CD14-positive monocyte (primary cell): ENCODE measurements around the gene ITSN1. TPM values are rescaled to one million over a fixed set of nuclear protein-coding genes. Genes with fewer than 3 reads are reported as not detected.

Experiments
- DNase-seq, 3 donors: peaks; one replicate each; pipeline ENCODE4 v3.0.0-alpha.2; 2011 to 2022
- H2AFZ ChIP-seq: 2 replicates; pipeline ENCODE4 v1.6.0; 2012; ENCODE audit warnings: mild to moderate bottlenecking, low read depth, low read length, inconsistent platforms; ENCODE audit not compliant: insufficient read depth, poor library complexity, severe bottlenecking
- H3K27ac ChIP-seq, 2 donors: 1 replicate in 1 of 2; 2 replicates in 1 of 2; pipeline ENCODE4 v1.5.1; 2012 to 2013; ENCODE audit warnings: low read length in 2 of 2, control low read depth in 1 of 2, inconsistent platforms in 1 of 2, low read depth in 1 of 2, mild to moderate bottlenecking in 1 of 2
- H3K27me3 ChIP-seq, 2 donors: one replicate each; pipeline versions ENCODE4 v1.6.0 to v1.6.1; 2011 to 2013; ENCODE audit warnings: low read length in 2 of 2; ENCODE audit not compliant: control insufficient read depth in 2 of 2, insufficient read depth in 2 of 2
- H3K36me3 ChIP-seq, 2 donors: replicated peaks in 1 of 2; 1 replicate in 1 of 2; 2 replicates in 1 of 2; pipeline versions ENCODE4 v1.5.1 to v1.6.1; 2012 to 2013; ENCODE audit warnings: low read length in 2 of 2, control low read depth in 1 of 2, inconsistent platforms in 1 of 2, mild to moderate bottlenecking in 1 of 2; ENCODE audit not compliant: insufficient read depth in 2 of 2, control insufficient read depth in 1 of 2
- H3K4me1 ChIP-seq, 2 donors: 1 replicate in 1 of 2; 2 replicates in 1 of 2; pipeline versions ENCODE4 v1.5.1 to v1.6.1; 2012 to 2013; ENCODE audit warnings: low read length in 2 of 2, control low read depth in 1 of 2, inconsistent platforms in 1 of 2, mild to moderate bottlenecking in 1 of 2, moderate library complexity in 1 of 2; ENCODE audit not compliant: insufficient read depth in 2 of 2, control insufficient read depth in 1 of 2
- H3K4me2 ChIP-seq: replicated peaks from 2 replicates; pipeline ENCODE3; 2012; ENCODE audit warnings: low read length, moderate library complexity, mild to moderate bottlenecking; ENCODE audit not compliant: poor library complexity, severe bottlenecking; ENCODE audit errors: extremely low read depth
- H3K4me3 ChIP-seq, 3 experiments: fragments of 200-600 bp in 1 of 3; sonication (generic) in 1 of 3; replicated peaks in 1 of 3; 1 replicate in 2 of 3; 2 replicates in 1 of 3; pipeline ENCODE4 v1.5.1; 2011 to 2013; ENCODE audit warnings: low read length in 3 of 3, mild to moderate bottlenecking in 3 of 3, control low read depth in 2 of 3, low read depth in 2 of 3, inconsistent platforms in 1 of 3, moderate library complexity in 1 of 3
- H3K79me2 ChIP-seq: 2 replicates; pipeline ENCODE4 v1.6.0; 2012; ENCODE audit warnings: mild to moderate bottlenecking, control low read depth, inconsistent platforms, low read length, moderate library complexity; ENCODE audit not compliant: insufficient read depth
- H3K9ac ChIP-seq: 2 replicates; pipeline ENCODE4 v1.6.0; 2017; ENCODE audit warnings: low read length, mild to moderate bottlenecking; ENCODE audit not compliant: insufficient read depth, poor library complexity, severe bottlenecking
- H3K9me3 ChIP-seq, 2 donors: replicated peaks in 1 of 2; 1 replicate in 1 of 2; 2 replicates in 1 of 2; pipeline versions ENCODE4 v1.5.1 to v1.6.1; 2012 to 2013; ENCODE audit warnings: low read length in 2 of 2, control low read depth in 1 of 2; ENCODE audit not compliant: control insufficient read depth in 1 of 2, insufficient read depth in 1 of 2
- H4K20me1 ChIP-seq: 2 replicates; pipeline ENCODE4 v1.6.0; 2012; ENCODE audit warnings: mild to moderate bottlenecking, low read length, control low read depth, moderate library complexity; ENCODE audit not compliant: insufficient read depth
- H3K27ac Mint-ChIP-seq, 7 donors: one replicate each; pipeline ENCODE4 v1.8.0; 2020; ENCODE audit warnings: mild to moderate bottlenecking in 7 of 7, mixed read lengths in 7 of 7, moderate library complexity in 6 of 7, inconsistent platforms in 2 of 7
- H3K27me3 Mint-ChIP-seq, 3 donors: one replicate each; pipeline ENCODE4 v1.8.0; 2021 to 2022; ENCODE audit warnings: low read depth in 3 of 3, mild to moderate bottlenecking in 3 of 3, mixed read lengths in 3 of 3, moderate library complexity in 3 of 3, inconsistent platforms in 1 of 3
- H3K36me3 Mint-ChIP-seq, 2 donors: one replicate each; pipeline ENCODE4 v1.8.0; 2020; ENCODE audit warnings: mixed read lengths in 2 of 2, inconsistent platforms in 1 of 2, mild to moderate bottlenecking in 1 of 2
- H3K4me1 Mint-ChIP-seq: one replicate; pipeline ENCODE4 v1.8.0; 2020; ENCODE audit warnings: mild to moderate bottlenecking, mixed read lengths
- H3K4me3 Mint-ChIP-seq, 2 donors: one replicate each; pipeline ENCODE4 v1.8.0; 2020; ENCODE audit warnings: mild to moderate bottlenecking in 2 of 2, mixed read lengths in 2 of 2, moderate library complexity in 1 of 2
- H3K9me3 Mint-ChIP-seq, 7 donors: one replicate each; pipeline ENCODE4 v1.8.0; 2020 to 2022; ENCODE audit warnings: mixed read lengths in 7 of 7, mild to moderate bottlenecking in 6 of 7, moderate library complexity in 6 of 7, inconsistent platforms in 2 of 7
- CTCF ChIP-seq: fragments of 200-600 bp; IDR thresholded peaks from one replicate; pipeline ENCODE4 v1.8.0; 2022; ENCODE audit warnings: antibody characterized with exemption, mild to moderate bottlenecking
- WGBS: methylation state at CpG from one replicate; pipeline ENCODE4 v1.1.5; 2013; ENCODE audit warnings: missing lambda C conversion rate; ENCODE audit not compliant: insufficient coverage; 5-methylcytosine and 5-hydroxymethylcytosine counted together
- intact Hi-C, 2 donors: fragments of 100-400 bp; cut with micrococcal nuclease; formaldehyde crosslinking; loops; one replicate each; pipeline versions ENCODE4 v1.15.0 to v1.15.1; 2023
- polyA plus RNA-seq, 3 donors: library from polyadenylated mRNA; depleted of rRNA in 1 of 3; unstranded in 2 of 3; stranded (reverse) in 1 of 3; fragments of 300-500 nt in 2 of 3; fragments of >200 nt in 1 of 3; fragmentation: Illumina TruSeq in 2 of 3; gene quantifications; 1 replicate in 2 of 3; 2 replicates in 1 of 3; pipeline ENCODE4 v1.2.3, GENCODE V29; 2012 to 2021

ITSN1 gene
- polyA plus RNA-seq, 3 donors: 4.7 to 10.3 (median 5.1) TPM

GRCh38 chr21:33878824-33879223, 236.5 kb downstream of the ITSN1 start:
- H3K4me2 ChIP-seq: no peak overlapping the region
- Mint-ChIP-seq H3K4me3 (no peak overlapping the region), H3K9me3 (peaks cover 0 to 2% (median 0%) of the 10 kb centered on the region in 7 donors), H3K27ac (no peak overlapping the region), H3K27me3 (peaks cover 0 to 8% (median 3%) of the 10 kb centered on the region in 3 donors), H3K4me1 (no peaks in the 10 kb centered on the region), H3K36me3 (no peaks in the 10 kb centered on the region)
- no peaks in the 10 kb centered on the region for H3K4me1 ChIP-seq
- no peak overlapping the region for H3K9ac ChIP-seq
- no peak for TF ChIP-seq CTCF
- no peaks in the 10 kb centered on the region for H3K9me3 ChIP-seq
- no peaks in the 10 kb centered on the region for H4K20me1 ChIP-seq
- no peak for DNase-seq
- no peaks in the 10 kb centered on the region for H3K27me3 ChIP-seq
- H2AFZ ChIP-seq: no peak overlapping the region
- intact Hi-C loops: no loop called here
- no peak overlapping the region for H3K4me3 ChIP-seq
- no peak overlapping the region for H3K27ac ChIP-seq
- H3K36me3 ChIP-seq: no peaks in the 10 kb centered on the region
- WGBS: 100% methylated on average over 5 of the region's 6 CpGs
- no peaks in the 10 kb centered on the region for H3K79me2 ChIP-seq

GRCh38 chr21:33880626-33881025, 238.3 kb downstream of the ITSN1 start:
- no peak for DNase-seq
- Mint-ChIP-seq H3K36me3 (no peaks in the 10 kb centered on the region), H3K9me3 (peaks cover 0 to 2% (median 0%) of the 10 kb centered on the region in 7 donors), H3K4me1 (no peaks in the 10 kb centered on the region), H3K4me3 (no peak overlapping the region), H3K27ac (no peak overlapping the region), H3K27me3 (peaks cover 0 to 10% (median 4%) of the 10 kb centered on the region in 3 donors)
- Histone ChIP-seq H3K27ac (no peak overlapping the region), H4K20me1 (no peaks in the 10 kb centered on the region), H3K9ac (no peak overlapping the region), H3K27me3 (no peaks in the 10 kb centered on the region), H3K4me2 (no peak overlapping the region), H3K36me3 (no peaks in the 10 kb centered on the region), H3K4me1 (no peaks in the 10 kb centered on the region), H3K79me2 (no peaks in the 10 kb centered on the region), H3K9me3 (no peaks in the 10 kb centered on the region), H2AFZ (no peak overlapping the region), H3K4me3 (no peak overlapping the region)
- intact Hi-C loops: no loop called here
- WGBS: 100% methylated on average over 6 of the region's 13 CpGs
- no peak for TF ChIP-seq CTCF
